ENCODE measurements around the gene TNKS1BP1. TPM values are rescaled to one million over a fixed set of nuclear protein-coding genes. Genes with fewer than 3 reads are reported as not detected.

Gene TNKS1BP1
- total and polyA plus RNA-seq, 7 experiments from 2014 or later = 2.8 to 22.0 (median 12.5) TPM

DNA sequence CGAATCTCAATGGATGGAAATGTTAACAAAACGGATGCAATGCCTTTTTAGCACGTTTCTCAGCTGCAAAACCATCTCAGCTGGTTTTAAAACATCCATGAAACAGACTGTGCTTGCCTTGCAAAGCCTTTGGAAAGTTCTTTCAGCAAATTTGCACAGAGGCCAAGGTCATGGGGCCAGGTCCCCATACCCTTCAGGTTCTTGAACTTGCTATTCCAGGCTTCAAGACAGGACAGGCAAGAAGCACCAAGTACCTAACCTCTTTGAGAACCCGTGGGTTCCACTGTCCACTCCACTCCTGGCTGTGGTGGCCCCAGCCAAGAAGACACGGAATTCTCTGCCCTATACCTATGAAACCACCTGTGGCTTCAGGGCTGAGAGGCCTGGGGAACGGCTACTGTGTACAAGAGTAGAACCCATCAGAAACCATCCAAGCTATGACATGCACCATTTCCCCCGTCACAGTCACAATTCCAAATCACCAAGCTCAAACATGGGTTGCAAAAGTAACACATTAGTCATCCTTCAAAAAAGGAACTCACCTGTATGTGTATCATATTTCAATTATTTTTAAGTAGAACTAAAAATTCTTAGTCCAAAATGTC is 17.0 kb downstream of the TNKS1BP1 start:
- Mint-ChIP-seq H3K4me1 (peaks cover 7 to 17% (median 13%) of the 10 kb centered on the region in 7 donors), H3K27ac (no peak overlapping the region), H3K27me3 (no peaks in the 10 kb centered on the region), H3K36me3 (peaks cover 0 to 21% (median 0%) of the 10 kb centered on the region in 5 donors), H3K4me3 (no peak overlapping the region), H3K9me3 (no peaks in the 10 kb centered on the region)
- ATAC-seq (no peak), DNase-seq (no peak)
- Histone ChIP-seq H3K9me3 (ENCODE audit: control insufficient read depth in 2 of 3, low read length in 3 of 3) (no peaks in the 10 kb centered on the region), H3K27ac (ENCODE audit: low read depth, low read length) (no peak overlapping the region), H3K4me1 (ENCODE audit: control insufficient read depth in 2 of 2, insufficient read depth in 2 of 2, low read length in 2 of 2) (peaks cover 0 to 8% of the 10 kb centered on the region in 2 donors), H3K4me3 (ENCODE audit: low read length) (no peak overlapping the region), H3K36me3 (ENCODE audit: control insufficient read depth in 2 of 3, insufficient read depth in 3 of 3, low read length in 3 of 3) (peaks cover 0 to 1% (median 0%) of the 10 kb centered on the region in 3 experiments), H3K27me3 (ENCODE audit: control insufficient read depth in 2 of 2, insufficient read depth in 2 of 2, low read length in 2 of 2) (no peaks in the 10 kb centered on the region)
- POLR2A ChIA-PET = interaction anchor here (0.7 kb wide), 1 partner anchor 18 kb away, joined by 3 read pairs; no protein-coding TSS in a partner anchor
- intact Hi-C loops (cut with micrococcal nuclease) = no loop called here
- CTCF ChIA-PET = no interaction called here

DNA sequence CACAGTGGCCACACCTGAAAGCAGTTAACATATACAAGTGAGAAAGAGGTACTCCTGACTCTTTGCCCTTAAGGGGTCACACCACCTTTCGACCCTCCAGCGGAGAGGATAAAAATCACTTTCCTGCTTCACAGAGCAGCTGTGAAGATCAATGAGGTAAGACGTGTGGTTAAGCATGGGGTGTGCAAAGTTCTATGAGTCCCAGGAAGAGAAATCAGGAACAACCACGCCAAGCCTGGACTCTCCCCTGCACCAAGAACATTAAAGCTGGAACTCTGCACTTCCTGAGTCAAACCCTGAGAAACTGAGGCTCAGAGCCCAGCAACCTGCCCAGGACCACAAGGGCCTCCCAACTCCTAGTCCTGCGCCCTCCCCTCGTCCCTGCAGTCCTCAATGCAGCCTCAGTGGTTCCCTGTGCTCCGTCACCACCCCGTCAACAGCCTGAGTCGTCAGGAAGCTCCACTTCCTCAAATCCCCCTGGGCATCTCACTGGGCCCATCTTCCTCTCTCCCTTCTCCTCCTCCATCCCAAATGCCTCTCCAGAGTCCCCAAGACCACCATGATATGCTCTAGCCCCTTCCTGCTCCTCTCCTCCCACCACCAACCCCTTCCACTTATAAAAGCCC is 17.7 kb downstream of the TNKS1BP1 start:
- Mint-ChIP-seq H3K4me1 (peaks cover 4 to 13% (median 10%) of the 10 kb centered on the region in 7 donors), H3K9me3 (peaks cover 0 to 2% (median 0%) of the 10 kb centered on the region in 11 donors), H3K36me3 (peaks cover 0 to 24% (median 2%) of the 10 kb centered on the region in 5 donors), H3K4me3 (no peak overlapping the region), H3K27ac (no peak overlapping the region), H3K27me3 (no peaks in the 10 kb centered on the region)
- intact Hi-C loops (cut with micrococcal nuclease) = no loop called here
- H3K4me1 ChIP-seq (ENCODE audit: control insufficient read depth in 2 of 2, insufficient read depth in 2 of 2, low read length in 2 of 2) = peaks cover 0 to 8% of the 10 kb centered on the region in 2 donors
- ATAC-seq (no peak), DNase-seq (no peak)
- H3K9me3 ChIP-seq (ENCODE audit: control insufficient read depth in 2 of 3, low read length in 3 of 3) = no peaks in the 10 kb centered on the region
- ChIA-PET POLR2A (no interaction called here), CTCF (no interaction called here)
- no peak overlapping the region for H3K4me3 ChIP-seq (ENCODE audit: low read length)
- H3K27me3 ChIP-seq (ENCODE audit: control insufficient read depth in 2 of 2, insufficient read depth in 2 of 2, low read length in 2 of 2) = no peaks in the 10 kb centered on the region
- H3K36me3 ChIP-seq (ENCODE audit: control insufficient read depth in 2 of 3, insufficient read depth in 3 of 3, low read length in 3 of 3) = peaks cover 0 to 7% (median 0%) of the 10 kb centered on the region in 3 experiments
- H3K27ac ChIP-seq (ENCODE audit: low read depth, low read length) = no peak overlapping the region

DNA sequence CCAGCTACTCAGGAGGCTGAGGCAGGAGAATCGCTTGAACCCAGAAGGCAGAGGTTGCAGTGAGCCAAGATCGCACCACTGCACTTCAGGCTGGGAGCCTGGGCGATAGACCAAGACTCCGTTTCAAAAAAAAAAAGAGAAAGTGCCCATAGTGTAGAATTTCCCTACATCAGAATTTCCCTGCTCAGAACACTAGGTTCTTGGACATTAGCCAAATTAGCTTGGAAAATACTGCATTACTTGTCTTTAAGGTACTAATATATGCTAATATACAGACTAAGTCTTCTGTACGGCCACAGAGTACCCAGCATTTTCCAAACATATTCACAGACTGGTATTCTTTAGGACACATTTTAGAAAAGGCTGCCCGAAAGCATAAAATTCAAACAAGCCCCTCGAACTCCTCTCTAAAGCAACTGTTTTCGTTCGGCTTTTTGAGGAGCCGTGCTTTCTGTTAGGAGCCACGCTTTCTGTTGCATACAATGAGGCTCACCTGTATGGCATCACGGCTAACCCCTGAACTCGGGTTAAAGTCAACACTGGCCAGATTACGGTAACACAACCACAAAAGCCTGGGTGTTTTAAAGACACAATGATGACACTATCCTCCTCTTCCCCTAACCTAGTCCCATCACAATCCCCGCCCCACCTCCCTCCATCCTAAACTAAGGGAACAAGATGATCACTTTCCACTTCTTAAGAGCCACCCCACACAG is 18.4 kb downstream of the TNKS1BP1 start:
- CTCF ChIA-PET = no interaction called here
- Histone ChIP-seq H3K9me3 (ENCODE audit: control insufficient read depth in 2 of 3, low read length in 3 of 3) (no peaks in the 10 kb centered on the region), H3K27me3 (ENCODE audit: control insufficient read depth in 2 of 2, insufficient read depth in 2 of 2, low read length in 2 of 2) (no peaks in the 10 kb centered on the region), H3K4me3 (ENCODE audit: low read length) (no peak overlapping the region), H3K27ac (ENCODE audit: low read depth, low read length) (no peak overlapping the region), H3K36me3 (ENCODE audit: control insufficient read depth in 2 of 3, insufficient read depth in 3 of 3, low read length in 3 of 3) (peaks cover 0 to 14% (median 0%) of the 10 kb centered on the region in 3 experiments), H3K4me1 (ENCODE audit: control insufficient read depth in 2 of 2, insufficient read depth in 2 of 2, low read length in 2 of 2) (peaks cover 0 to 1% of the 10 kb centered on the region in 2 donors)
- intact Hi-C loops (cut with micrococcal nuclease) = no loop called here
- H3K4me3 Mint-ChIP-seq = no peak overlapping the region
- peaks cover 0 to 11% (median 5%) of the 10 kb centered on the region in 7 donors for H3K4me1 Mint-ChIP-seq
- H3K9me3 Mint-ChIP-seq = peaks cover 0 to 2% (median 0%) of the 10 kb centered on the region in 11 donors
- H3K36me3 Mint-ChIP-seq = peaks cover 3 to 31% (median 7%) of the 10 kb centered on the region in 5 donors
- POLR2A ChIA-PET = no interaction called here
- H3K27me3 Mint-ChIP-seq = no peaks in the 10 kb centered on the region
- ATAC-seq (no peak), DNase-seq (no peak)
- no peak overlapping the region for H3K27ac Mint-ChIP-seq

DNA sequence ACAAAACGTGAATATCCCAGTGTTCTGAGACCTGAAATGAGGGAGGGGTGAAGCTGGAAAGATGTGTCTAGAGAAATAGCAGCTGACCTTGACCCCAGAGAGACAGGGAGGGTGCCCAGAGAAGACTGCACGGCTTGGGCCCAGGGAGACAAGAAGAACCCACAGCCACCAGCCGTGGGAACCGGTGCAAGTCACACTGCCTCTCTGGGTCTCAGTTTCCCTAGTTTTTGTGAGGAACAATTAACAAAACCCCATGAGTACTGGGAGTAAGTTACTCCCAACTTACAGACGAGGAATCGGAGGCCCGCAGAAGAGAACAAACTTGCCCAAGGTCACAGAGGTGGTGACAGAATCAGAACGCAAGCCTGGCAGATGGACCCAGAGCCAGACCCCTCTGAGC is 19.2 kb downstream of the TNKS1BP1 start:
- Mint-ChIP-seq H3K36me3 (peaks cover 10 to 39% (median 15%) of the 10 kb centered on the region in 5 donors), H3K9me3 (peaks cover 0 to 3% (median 0%) of the 10 kb centered on the region in 11 donors), H3K4me1 (peaks cover 0 to 9% (median 5%) of the 10 kb centered on the region in 7 donors), H3K27me3 (no peaks in the 10 kb centered on the region), H3K4me3 (no peak overlapping the region), H3K27ac (no peak overlapping the region)
- Histone ChIP-seq H3K27ac (ENCODE audit: low read depth, low read length) (no peak overlapping the region), H3K4me1 (ENCODE audit: control insufficient read depth in 2 of 2, insufficient read depth in 2 of 2, low read length in 2 of 2) (no peaks in the 10 kb centered on the region), H3K27me3 (ENCODE audit: control insufficient read depth in 2 of 2, insufficient read depth in 2 of 2, low read length in 2 of 2) (no peaks in the 10 kb centered on the region), H3K4me3 (ENCODE audit: low read length) (no peak overlapping the region), H3K36me3 (ENCODE audit: control insufficient read depth in 2 of 3, insufficient read depth in 3 of 3, low read length in 3 of 3) (peaks cover 0 to 22% (median 0%) of the 10 kb centered on the region in 3 experiments), H3K9me3 (ENCODE audit: control insufficient read depth in 2 of 3, low read length in 3 of 3) (no peaks in the 10 kb centered on the region)
- intact Hi-C loops (cut with micrococcal nuclease) = no loop called here
- ATAC-seq (no peak), DNase-seq (no peak)
- ChIA-PET POLR2A (no interaction called here), CTCF (no interaction called here)

DNA sequence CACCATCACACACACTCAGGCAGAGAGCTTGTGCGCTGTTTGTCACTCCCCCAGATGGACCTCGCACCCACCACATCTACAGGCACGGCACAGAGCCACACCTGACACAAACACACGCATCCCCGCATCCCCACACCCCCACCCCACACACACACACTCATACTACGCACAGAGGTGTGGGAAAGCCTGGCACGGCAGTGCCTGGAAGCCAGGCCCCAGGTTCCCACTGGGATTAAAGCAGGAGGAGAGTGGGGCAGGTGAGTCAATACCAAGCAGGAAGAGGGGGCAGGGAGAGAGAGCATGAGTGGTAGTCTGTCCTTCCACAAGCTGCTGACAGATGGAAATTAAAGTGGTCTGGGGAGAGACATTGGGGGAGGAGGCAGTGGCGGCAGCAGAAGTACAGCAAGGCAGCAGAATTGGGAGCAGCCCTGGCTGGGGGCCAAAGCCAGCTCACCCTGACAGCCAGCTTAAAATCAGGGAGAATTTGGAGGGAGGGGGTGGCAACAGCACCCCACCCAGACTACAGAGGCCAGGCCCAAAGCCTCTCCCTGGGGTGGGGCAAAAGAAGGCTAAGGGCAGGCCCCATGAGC is 20.7 kb downstream of the TNKS1BP1 start:
- ChIA-PET POLR2A (no interaction called here), CTCF (no interaction called here)
- H3K27me3 Mint-ChIP-seq = no peaks in the 10 kb centered on the region
- ATAC-seq (no peak), DNase-seq (no peak)
- H3K36me3 Mint-ChIP-seq = peaks cover 20 to 48% (median 27%) of the 10 kb centered on the region in 5 donors
- no peaks in the 10 kb centered on the region for H3K4me1 ChIP-seq (ENCODE audit: control insufficient read depth in 2 of 2, insufficient read depth in 2 of 2, low read length in 2 of 2)
- no peak overlapping the region for H3K4me3 Mint-ChIP-seq
- no peaks in the 10 kb centered on the region for H3K27me3 ChIP-seq (ENCODE audit: control insufficient read depth in 2 of 2, insufficient read depth in 2 of 2, low read length in 2 of 2)
- no peak overlapping the region for H3K4me3 ChIP-seq (ENCODE audit: low read length)
- intact Hi-C loops (cut with micrococcal nuclease) = no loop called here
- peaks cover 0 to 11% (median 6%) of the 10 kb centered on the region in 11 donors for H3K9me3 Mint-ChIP-seq
- H3K27ac ChIP-seq (ENCODE audit: low read depth, low read length) = no peak overlapping the region
- peaks cover 0 to 6% (median 0%) of the 10 kb centered on the region in 7 donors for H3K4me1 Mint-ChIP-seq
- peaks cover 0 to 13% (median 0%) of the 10 kb centered on the region in 3 experiments for H3K9me3 ChIP-seq (ENCODE audit: control insufficient read depth in 2 of 3, low read length in 3 of 3)
- no peak overlapping the region for H3K27ac Mint-ChIP-seq
- peaks cover 0 to 37% (median 0%) of the 10 kb centered on the region in 3 experiments for H3K36me3 ChIP-seq (ENCODE audit: control insufficient read depth in 2 of 3, insufficient read depth in 3 of 3, low read length in 3 of 3)

DNA sequence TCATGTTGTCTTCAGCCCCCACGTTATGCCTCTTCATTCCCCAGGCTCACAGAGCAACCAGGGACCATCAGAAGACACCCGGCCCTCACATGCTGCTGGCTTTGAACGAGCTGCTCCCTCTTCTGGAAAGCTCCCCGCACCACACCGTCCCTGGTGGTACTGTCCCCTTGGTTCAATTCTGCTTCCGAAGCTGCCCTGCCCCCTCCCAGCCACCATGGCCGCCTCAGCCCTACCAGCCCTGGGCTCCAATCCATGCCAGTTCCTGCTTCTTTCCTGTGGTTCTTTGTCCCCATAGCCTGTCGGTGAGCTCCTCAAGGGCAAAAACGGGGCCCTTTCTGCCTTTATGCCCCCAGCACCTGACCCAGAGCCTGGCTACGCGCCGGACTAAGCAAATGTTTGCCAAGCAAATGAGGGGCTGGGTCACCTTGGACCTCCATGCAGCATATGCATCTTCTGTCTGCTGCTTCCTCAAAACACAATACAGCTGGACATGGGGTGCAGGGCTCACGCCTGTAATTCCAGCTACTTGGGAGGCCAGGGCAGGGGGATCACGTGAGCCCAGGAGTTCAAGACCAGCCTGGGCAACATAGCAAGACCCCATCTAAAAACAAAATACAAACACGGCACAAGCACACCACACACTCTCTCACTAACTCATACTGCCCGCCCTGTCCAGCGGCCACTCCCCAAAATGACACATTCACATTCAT is 21.3 kb downstream of the TNKS1BP1 start:
- Histone ChIP-seq H3K36me3 (ENCODE audit: control insufficient read depth in 2 of 3, insufficient read depth in 3 of 3, low read length in 3 of 3) (peaks cover 0 to 40% (median 0%) of the 10 kb centered on the region in 3 experiments), H3K4me3 (ENCODE audit: low read length) (no peak overlapping the region), H3K27ac (ENCODE audit: low read depth, low read length) (no peak overlapping the region), H3K4me1 (ENCODE audit: control insufficient read depth in 2 of 2, insufficient read depth in 2 of 2, low read length in 2 of 2) (no peaks in the 10 kb centered on the region), H3K27me3 (ENCODE audit: control insufficient read depth in 2 of 2, insufficient read depth in 2 of 2, low read length in 2 of 2) (no peaks in the 10 kb centered on the region), H3K9me3 (ENCODE audit: control insufficient read depth in 2 of 3, low read length in 3 of 3) (peaks cover 0 to 16% (median 0%) of the 10 kb centered on the region in 3 experiments)
- Mint-ChIP-seq H3K4me1 (peaks cover 0 to 6% (median 0%) of the 10 kb centered on the region in 7 donors), H3K27me3 (no peaks in the 10 kb centered on the region), H3K36me3 (peaks cover 20 to 54% (median 32%) of the 10 kb centered on the region in 5 donors), H3K4me3 (no peak overlapping the region), H3K9me3 (peaks cover 0 to 14% (median 9%) of the 10 kb centered on the region in 11 donors), H3K27ac (no peak overlapping the region)
- POLR2A ChIA-PET = no interaction called here
- CTCF ChIA-PET = no interaction called here
- no peak for ATAC-seq
- intact Hi-C loops (cut with micrococcal nuclease) = no loop called here
- DNase-seq = no peak
